ENCODE results near the gene EPC2.

EPC2 gene

DNA sequence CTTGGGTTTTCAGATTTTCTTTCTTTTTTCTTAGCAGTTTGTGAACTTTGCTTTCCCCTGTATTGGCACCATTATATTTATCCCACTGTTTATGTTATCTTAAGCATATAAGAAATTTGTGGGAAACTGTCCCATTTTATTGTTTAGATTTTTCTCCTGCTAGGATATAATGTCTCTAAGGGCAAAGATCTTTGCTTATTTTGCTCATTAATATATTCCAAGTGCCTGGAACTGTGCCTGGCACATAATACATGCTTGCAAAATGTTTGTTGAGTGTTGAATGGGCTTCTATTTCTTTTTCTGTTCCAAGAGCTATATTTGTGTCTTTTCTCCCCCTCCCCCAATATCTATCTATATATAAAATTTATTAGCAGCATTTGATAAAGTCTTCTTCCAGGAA lies 5.4 kb downstream of the EPC2 start:
- no peak overlapping the region for H3K4me3 ChIP-seq (ENCODE audit: low read depth, low read length)

DNA sequence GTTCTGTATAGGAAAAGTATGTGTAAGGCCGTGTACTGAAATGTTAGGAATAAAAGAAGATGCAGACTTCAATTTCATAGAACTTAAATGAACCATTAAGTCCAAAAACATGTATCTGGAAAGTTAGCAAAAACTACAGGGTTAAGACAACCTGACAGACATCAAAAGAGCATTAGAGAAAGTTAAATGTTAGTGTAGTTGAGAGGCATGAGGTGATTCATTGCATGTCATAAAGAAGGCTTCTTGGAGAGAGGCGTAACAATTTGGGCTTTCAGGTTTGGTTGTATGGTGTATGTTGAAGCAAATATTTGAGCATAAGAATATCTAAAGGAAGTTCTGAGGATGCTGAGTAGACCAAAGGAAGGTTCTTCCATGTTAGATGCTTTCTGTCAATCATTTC lies 6.3 kb downstream of the EPC2 start:
- H3K4me3 ChIP-seq (ENCODE audit: low read depth, low read length) = no peak overlapping the region
- TF ChIP-seq CTCF (IDR thresholded peaks at IDR 0.05; ENCODE audit: low read depth, low read length) = no peak

More for the DNA sequence above, 5.4 kb downstream of the EPC2 start:
- TF ChIP-seq CTCF (IDR thresholded peaks at IDR 0.05; ENCODE audit: low read depth, low read length) = no peak

- no peak for TF ChIP-seq CTCF (IDR thresholded peaks at IDR 0.05; ENCODE audit: low read depth, low read length)
- no peak overlapping the region for H3K4me3 ChIP-seq (ENCODE audit: low read depth, low read length)
These were observed 7.4 kb downstream of the EPC2 start for GRCh38 chr2:148651972-148652371.

DNA sequence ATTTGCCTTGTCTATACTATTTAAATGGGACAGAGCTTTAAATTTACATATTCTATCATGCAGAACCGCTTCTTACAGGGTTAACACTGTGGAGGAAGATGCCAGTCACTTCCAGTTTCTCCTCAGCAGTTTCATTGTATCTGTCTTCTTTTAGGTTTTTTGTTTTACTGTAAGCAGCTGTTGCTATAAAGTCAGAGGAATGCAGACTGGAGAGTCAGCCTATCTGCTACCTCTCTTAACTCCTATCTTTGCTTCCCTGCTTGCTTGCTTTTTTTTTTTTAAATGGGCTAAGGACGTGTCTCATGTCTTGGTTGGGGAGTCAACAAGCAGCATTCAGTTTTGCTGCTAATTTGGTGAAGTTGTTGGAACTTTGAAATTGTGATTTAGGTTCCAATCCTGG lies 8.9 kb downstream of the EPC2 start:
- no peak for TF ChIP-seq CTCF (IDR thresholded peaks at IDR 0.05; ENCODE audit: low read depth, low read length)
- no peak overlapping the region for H3K4me3 ChIP-seq (ENCODE audit: low read depth, low read length)

- H3K4me3 ChIP-seq (ENCODE audit: low read depth, low read length) = no peak overlapping the region
- no peak for TF ChIP-seq CTCF (IDR thresholded peaks at IDR 0.05; ENCODE audit: low read depth, low read length)
These were observed 9.9 kb downstream of the EPC2 start for GRCh38 chr2:148654435-148654834.

DNA sequence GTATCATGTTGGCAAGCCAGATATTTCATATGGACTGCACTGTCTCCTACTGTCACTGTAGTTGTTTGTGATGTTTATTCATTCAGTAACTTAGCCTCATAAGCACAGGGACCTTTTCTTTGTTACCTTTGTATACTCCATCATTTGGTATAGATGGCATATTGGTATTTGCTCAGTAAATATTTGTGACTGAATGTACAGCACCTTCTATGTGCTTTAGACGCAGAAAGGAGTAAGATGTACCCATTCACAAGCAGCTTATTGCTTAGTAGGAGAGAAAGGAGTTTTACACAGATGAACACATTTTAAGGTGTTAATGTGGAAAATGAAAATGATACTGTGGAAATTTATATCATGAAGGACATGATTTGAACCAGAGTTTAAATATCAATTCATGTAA lies 12.0 kb downstream of the EPC2 start:
- no peak for TF ChIP-seq CTCF (IDR thresholded peaks at IDR 0.05; ENCODE audit: low read depth, low read length)
- H3K4me3 ChIP-seq (ENCODE audit: low read depth, low read length) = no peak overlapping the region

GRCh38 chr2:148658807-148659722 lies 14.5 kb downstream of the EPC2 start:
- H3K4me3 ChIP-seq (ENCODE audit: low read depth, low read length) = no peak overlapping the region
- no peak for TF ChIP-seq CTCF (IDR thresholded peaks at IDR 0.05; ENCODE audit: low read depth, low read length)

Data from WI38 (cell line).